Omental fat pad (tissue), 4 donors: Measurements from ENCODE around the gene FOXJ3. TPM values are rescaled to one million over a fixed set of nuclear protein-coding genes. Genes with fewer than 3 reads are reported as not detected.

Source experiments
- ATAC-seq: fragments of 150-250 bp; one replicate; pipeline ENCODE4 v1.9.1; 2016; ENCODE audit warnings: mild to moderate bottlenecking, moderate library complexity; ENCODE audit not compliant: low FRiP score
- DNase-seq: peaks from one replicate; pipeline ENCODE4 v3.0.0-alpha.2; 2019; ENCODE audit warnings: low spot score
- CTCF ChIP-seq, 3 donors: fragments of 450-650 bp; IDR thresholded peaks; one replicate each; pipeline ENCODE4 v1.5.1; 2016 to 2017; ENCODE audit warnings: antibody characterized with exemption in 3 of 3, mild to moderate bottlenecking in 3 of 3, moderate library complexity in 2 of 3
- total RNA-seq, 4 donors: library from RNA; depleted of rRNA; stranded (reverse); fragments of >200 nt; gene quantifications; one replicate each; pipeline ENCODE4 v1.1.0, GENCODE V29; 2016

FOXJ3 gene
- total RNA-seq, 4 donors from 2014 or later, result 49.7 to 83.5 (median 56.1) TPM

- ATAC-seq (no peak), DNase-seq (no peak)
- no peak for TF ChIP-seq CTCF (IDR thresholded peaks at IDR 0.05)
These were observed 62.1 kb downstream of the FOXJ3 start for GRCh38 chr1:42272920-42273319.

GRCh38 chr1:42267904-42268303, 67.1 kb downstream of the FOXJ3 start:
- no peak for TF ChIP-seq CTCF (IDR thresholded peaks at IDR 0.05)
- ATAC-seq, result no peak
- no peak for DNase-seq

GRCh38 chr1:42266253-42267135, 68.5 kb downstream of the FOXJ3 start:
- DNase-seq (no peak), ATAC-seq (no peak)
- TF ChIP-seq CTCF (IDR thresholded peaks at IDR 0.05), result no peak

GRCh38 chr1:42264511-42265190, 70.4 kb downstream of the FOXJ3 start:
- ATAC-seq (no peak), DNase-seq (no peak)
- no peak for TF ChIP-seq CTCF (IDR thresholded peaks at IDR 0.05)

- ATAC-seq (no peak), DNase-seq (no peak)
- no peak for TF ChIP-seq CTCF (IDR thresholded peaks at IDR 0.05)
These were observed 72.0 kb downstream of the FOXJ3 start for GRCh38 chr1:42263019-42263418.

- TF ChIP-seq CTCF (IDR thresholded peaks at IDR 0.05), result no peak
- ATAC-seq, result no peak
- DNase-seq, result no peak
These were observed 74.5 kb downstream of the FOXJ3 start for GRCh38 chr1:42260376-42261070.
